Spleen (tissue), 7 donors: Measurements from ENCODE around the gene VDAC2.
A peak's percentile ranks its signal among the peaks of the same experiment; 100 is the strongest.

ENCODE experiments used
- CTCF ChIP-seq, 11 experiments: fragments of 200-600 bp in 7 of 11; fragments of 450-650 bp in 4 of 11; sonication (generic) in 4 of 11; IDR thresholded peaks in 8 of 11; conservative IDR thresholded peaks in 3 of 11; 1 replicate in 7 of 11; 2 replicates in 4 of 11; pipeline versions ENCODE4 v1.4.0 to v1.8.0; 2016 to 2021; ENCODE audit warnings: antibody characterized with exemption in 11 of 11, inconsistent platforms in 4 of 11, mild to moderate bottlenecking in 1 of 11
- POLR2A ChIP-seq, 3 donors: fragments of 450-650 bp; IDR thresholded peaks; one replicate each; pipeline ENCODE4 v1.5.1; 2017; ENCODE audit warnings: antibody characterized with exemption in 3 of 3, mild to moderate bottlenecking in 1 of 3
- POLR2AphosphoS5 ChIP-seq, 3 donors: sonication (generic); formaldehyde crosslinking; IDR thresholded peaks; one replicate each; pipeline ENCODE4 v1.5.1; 2017; ENCODE audit warnings: antibody characterized with exemption in 3 of 3
- donor health status: DM: no; HTN: no; CAD: no; lungs with moderate emphysema.
- donor health status: DM: no; HTN: no; CAD: no.
- donor health status: DM: no; HTN: no; CAD: no.

- TF ChIP-seq CTCF (IDR thresholded peaks at IDR 0.05 in 8 of 11, conservative IDR thresholded peaks at IDR 0.05 in 3 of 11) (peak in 4 of 11 experiments; percentile 6 to 51 (median 32)), POLR2AphosphoS5 (IDR thresholded peaks at IDR 0.05) (peak; percentile 67 to 85 (median 80)), POLR2A (IDR thresholded peaks at IDR 0.05) (no peak)
Measured at GRCh38 chr10:75234017-75234682, 23.6 kb downstream of the VDAC2 start.
